SK-N-SH treated with all-trans-retinoic acid at 6 μM for 48 hours (cell line): ENCODE results near the gene RRM2.

Experiments
- ARNTL ChIP-seq: fragments of 450-650 bp; formaldehyde crosslinking; IDR thresholded peaks from 2 replicates; pipeline ENCODE4 v1.5.0; 2020; ENCODE audit warnings: low read depth, mild to moderate bottlenecking, moderate library complexity, borderline replicate concordance
- BACH2 ChIP-seq: fragments of 250-450 bp; sonication (Bioruptor Pico); IDR thresholded peaks from 2 replicates; pipeline ENCODE4 v1.9.0; 2021; ENCODE audit warnings: mild to moderate bottlenecking, borderline replicate concordance
- CSDC2 ChIP-seq: fragments of 250-450 bp; sonication (Bioruptor Pico); IDR thresholded peaks from 2 replicates; pipeline ENCODE4 v1.5.0; 2020; ENCODE audit warnings: mild to moderate bottlenecking, moderate library complexity
- OSR1 ChIP-seq: fragments of 250-450 bp; sonication (Bioruptor Pico); IDR thresholded peaks from 2 replicates; pipeline ENCODE4 v1.8.0; 2022; ENCODE audit warnings: moderate library complexity, mild to moderate bottlenecking, inconsistent platforms
- PATZ1 ChIP-seq: fragments of 250-450 bp; sonication (Bioruptor Pico); IDR thresholded peaks from 2 replicates; pipeline ENCODE4 v1.8.0; 2020; ENCODE audit warnings: mild to moderate bottlenecking, moderate library complexity, borderline replicate concordance
- RARB ChIP-seq: fragments of 250-450 bp; sonication (Bioruptor Pico); IDR thresholded peaks from 2 replicates; pipeline ENCODE4 v1.8.0; 2021; ENCODE audit warnings: mild to moderate bottlenecking, moderate library complexity
- SNAI2 ChIP-seq: fragments of 250-450 bp; sonication (Bioruptor Pico); IDR thresholded peaks from 2 replicates; pipeline ENCODE4 v1.5.0; 2020; ENCODE audit warnings: mild to moderate bottlenecking, moderate library complexity
- TCF4 ChIP-seq: fragments of 250-450 bp; sonication (Bioruptor Pico); IDR thresholded peaks from 2 replicates; pipeline ENCODE4 v1.8.0; 2021; ENCODE audit warnings: mild to moderate bottlenecking, moderate library complexity, borderline replicate concordance
- ZFP3 ChIP-seq: fragments of 250-450 bp; sonication (Bioruptor Pico); IDR thresholded peaks from 2 replicates; pipeline ENCODE4 v1.5.0; 2020; ENCODE audit warnings: mild to moderate bottlenecking, moderate library complexity
- ZNF8 ChIP-seq: fragments of 450-650 bp; formaldehyde crosslinking; IDR thresholded peaks from 2 replicates; pipeline ENCODE4 v1.5.0; 2020; ENCODE audit warnings: mild to moderate bottlenecking, moderate library complexity
- TF ChIP-seq, protein P1 (sequence below): fragments of 250-450 bp; sonication (Bioruptor Pico); IDR thresholded peaks from 2 replicates; pipeline ENCODE4 v1.5.0; 2020; ENCODE audit warnings: mild to moderate bottlenecking, moderate library complexity
- TF ChIP-seq, protein P2 (sequence below): fragments of 250-450 bp; sonication (Bioruptor Pico); IDR thresholded peaks from 2 replicates; pipeline ENCODE4 v1.5.1; 2020; ENCODE audit warnings: low read depth, mild to moderate bottlenecking, moderate library complexity
- TF ChIP-seq, protein P3 (sequence below): fragments of 250-450 bp; sonication (Bioruptor Pico); IDR thresholded peaks from 2 replicates; pipeline ENCODE4 v1.5.1; 2021; ENCODE audit warnings: mild to moderate bottlenecking, moderate library complexity

GRCh38 chr2:10079870-10080535, 42.5 kb upstream of the RRM2 start, which contains the start of gene CYS1:
- TF ChIP-seq, protein P1, sequence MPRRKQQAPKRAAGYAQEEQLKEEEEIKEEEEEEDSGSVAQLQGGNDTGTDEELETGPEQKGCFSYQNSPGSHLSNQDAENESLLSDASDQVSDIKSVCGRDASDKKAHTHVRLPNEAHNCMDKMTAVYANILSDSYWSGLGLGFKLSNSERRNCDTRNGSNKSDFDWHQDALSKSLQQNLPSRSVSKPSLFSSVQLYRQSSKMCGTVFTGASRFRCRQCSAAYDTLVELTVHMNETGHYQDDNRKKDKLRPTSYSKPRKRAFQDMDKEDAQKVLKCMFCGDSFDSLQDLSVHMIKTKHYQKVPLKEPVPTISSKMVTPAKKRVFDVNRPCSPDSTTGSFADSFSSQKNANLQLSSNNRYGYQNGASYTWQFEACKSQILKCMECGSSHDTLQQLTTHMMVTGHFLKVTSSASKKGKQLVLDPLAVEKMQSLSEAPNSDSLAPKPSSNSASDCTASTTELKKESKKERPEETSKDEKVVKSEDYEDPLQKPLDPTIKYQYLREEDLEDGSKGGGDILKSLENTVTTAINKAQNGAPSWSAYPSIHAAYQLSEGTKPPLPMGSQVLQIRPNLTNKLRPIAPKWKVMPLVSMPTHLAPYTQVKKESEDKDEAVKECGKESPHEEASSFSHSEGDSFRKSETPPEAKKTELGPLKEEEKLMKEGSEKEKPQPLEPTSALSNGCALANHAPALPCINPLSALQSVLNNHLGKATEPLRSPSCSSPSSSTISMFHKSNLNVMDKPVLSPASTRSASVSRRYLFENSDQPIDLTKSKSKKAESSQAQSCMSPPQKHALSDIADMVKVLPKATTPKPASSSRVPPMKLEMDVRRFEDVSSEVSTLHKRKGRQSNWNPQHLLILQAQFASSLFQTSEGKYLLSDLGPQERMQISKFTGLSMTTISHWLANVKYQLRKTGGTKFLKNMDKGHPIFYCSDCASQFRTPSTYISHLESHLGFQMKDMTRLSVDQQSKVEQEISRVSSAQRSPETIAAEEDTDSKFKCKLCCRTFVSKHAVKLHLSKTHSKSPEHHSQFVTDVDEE (CRISPR knock-in tag), result no peak
- TF ChIP-seq PATZ1 (no peak), RARB (no peak), BACH2 (CRISPR knock-in tag) (no peak), ZFP3 (CRISPR knock-in tag) (no peak), CSDC2 (CRISPR knock-in tag) (no peak), SNAI2 (no peak), ARNTL (no peak), ZNF8 (CRISPR knock-in tag) (no peak), TCF4 (no peak), OSR1 (CRISPR knock-in tag) (no peak)
- TF ChIP-seq, protein P2, sequence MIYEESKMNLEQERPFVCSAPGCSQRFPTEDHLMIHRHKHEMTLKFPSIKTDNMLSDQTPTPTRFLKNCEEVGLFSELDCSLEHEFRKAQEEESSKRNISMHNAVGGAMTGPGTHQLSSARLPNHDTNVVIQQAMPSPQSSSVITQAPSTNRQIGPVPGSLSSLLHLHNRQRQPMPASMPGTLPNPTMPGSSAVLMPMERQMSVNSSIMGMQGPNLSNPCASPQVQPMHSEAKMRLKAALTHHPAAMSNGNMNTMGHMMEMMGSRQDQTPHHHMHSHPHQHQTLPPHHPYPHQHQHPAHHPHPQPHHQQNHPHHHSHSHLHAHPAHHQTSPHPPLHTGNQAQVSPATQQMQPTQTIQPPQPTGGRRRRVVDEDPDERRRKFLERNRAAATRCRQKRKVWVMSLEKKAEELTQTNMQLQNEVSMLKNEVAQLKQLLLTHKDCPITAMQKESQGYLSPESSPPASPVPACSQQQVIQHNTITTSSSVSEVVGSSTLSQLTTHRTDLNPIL (CRISPR knock-in tag), result no peak
- TF ChIP-seq, protein P3, sequence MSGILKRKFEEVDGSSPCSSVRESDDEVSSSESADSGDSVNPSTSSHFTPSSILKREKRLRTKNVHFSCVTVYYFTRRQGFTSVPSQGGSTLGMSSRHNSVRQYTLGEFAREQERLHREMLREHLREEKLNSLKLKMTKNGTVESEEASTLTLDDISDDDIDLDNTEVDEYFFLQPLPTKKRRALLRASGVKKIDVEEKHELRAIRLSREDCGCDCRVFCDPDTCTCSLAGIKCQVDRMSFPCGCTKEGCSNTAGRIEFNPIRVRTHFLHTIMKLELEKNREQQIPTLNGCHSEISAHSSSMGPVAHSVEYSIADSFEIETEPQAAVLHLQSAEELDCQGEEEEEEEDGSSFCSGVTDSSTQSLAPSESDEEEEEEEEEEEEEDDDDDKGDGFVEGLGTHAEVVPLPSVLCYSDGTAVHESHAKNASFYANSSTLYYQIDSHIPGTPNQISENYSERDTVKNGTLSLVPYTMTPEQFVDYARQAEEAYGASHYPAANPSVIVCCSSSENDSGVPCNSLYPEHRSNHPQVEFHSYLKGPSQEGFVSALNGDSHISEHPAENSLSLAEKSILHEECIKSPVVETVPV, result no peak
